HepG2 (cell line): ENCODE measurements around the gene ARL3. TPM values are rescaled to one million over a fixed set of nuclear protein-coding genes. Genes with fewer than 3 reads are reported as not detected.

Experiments used
- ATAC-seq: fragments of 200-7000 bp; cut with Tn5 transposase; 3 replicates; pipeline ENCODE4 v1.9.1; 2020; ENCODE audit warnings: mild to moderate bottlenecking, moderate library complexity
- BruUV-seq: library from RNA; stranded (reverse); fragments of 400-500 nt; replicated peaks from 2 replicates; lab custom pipeline; 2021; lab: Mats Ljungman, UMichigan
- CTCF ChIA-PET: fragments of 300-600 bp; formaldehyde crosslinking; extraction: SDS; loops from one replicate; lab custom pipeline; 2021; ENCODE audit warnings: low total read pairs, inconsistent platforms, low intra/inter-chr PET ratio; lab: Yijun Ruan, JAX
- POLR2A ChIA-PET: fragments of 350-600 bp; sonication (Branson Sonifier 250); formaldehyde crosslinking; loops from one replicate; lab custom pipeline; 2020; ENCODE audit warnings: antibody characterized with exemption, inconsistent platforms; lab: Yijun Ruan, JAX
- DNase-seq: peaks from one replicate; pipeline ENCODE4 v3.0.0-alpha.2; 2015; ENCODE audit warnings: low spot score
- FAIRE-seq: peaks from 3 replicates; lab custom pipeline; 2011; peaks lifted over from hg19 to GRCh38; lab: Jason Lieb, UNC
- H2AFZ ChIP-seq: one replicate; pipeline ENCODE4 v1.6.1; 2011; ENCODE audit warnings: low read length, inconsistent platforms
- H3K27ac ChIP-seq: fragments of 300-600 bp; 3 replicates; pipeline ENCODE4 v1.8.0; 2011; ENCODE audit warnings: mixed run types, mild to moderate bottlenecking, mixed read lengths, low read length, inconsistent platforms; ENCODE audit not compliant: insufficient read depth; ENCODE audit errors: extremely low read length
- H3K27me3 ChIP-seq, 2 experiments: fragments of 200-600 bp in 1 of 2; 2 replicates in 1 of 2; 3 replicates in 1 of 2; pipeline versions ENCODE4 v1.6.0 to v1.8.0; 2011; ENCODE audit warnings: low read length in 2 of 2, mild to moderate bottlenecking in 2 of 2, moderate library complexity in 2 of 2, inconsistent platforms in 1 of 2; ENCODE audit not compliant: insufficient read depth in 2 of 2, control insufficient read depth in 1 of 2
- H3K36me3 ChIP-seq, 2 experiments: fragments of 200-600 bp in 1 of 2; replicated peaks in 1 of 2; 2 replicates in 1 of 2; 3 replicates in 1 of 2; pipeline versions ENCODE4 v1.5.1 to v1.8.0; 2011; ENCODE audit warnings: low read length in 2 of 2, inconsistent platforms in 1 of 2; ENCODE audit not compliant: insufficient read depth in 2 of 2, control insufficient read depth in 1 of 2
- H3K4me1 ChIP-seq: 2 replicates; pipeline ENCODE4 v1.5.1; 2012; ENCODE audit warnings: low read length, inconsistent platforms; ENCODE audit not compliant: insufficient read depth
- H3K4me2 ChIP-seq: 2 replicates; pipeline ENCODE4 v1.6.0; 2011; ENCODE audit warnings: low read depth, low read length, inconsistent platforms
- H3K4me3 ChIP-seq, 3 experiments: fragments of 200-600 bp in 1 of 3; sonication (generic), shearing (Covaris generic) in 1 of 3; replicated peaks in 1 of 3; 2 replicates each; pipeline ENCODE4 v1.5.1; 2011 to 2016; ENCODE audit warnings: low read length in 3 of 3, inconsistent platforms in 2 of 3, low read depth in 2 of 3, mild to moderate bottlenecking in 2 of 3, control low read depth in 1 of 3, mixed read lengths in 1 of 3; ENCODE audit not compliant: insufficient read depth in 1 of 3
- H3K79me2 ChIP-seq: one replicate; pipeline ENCODE4 v1.6.1; 2011; ENCODE audit warnings: low read length, inconsistent platforms; ENCODE audit not compliant: insufficient read depth
- H3K9ac ChIP-seq: 2 replicates; pipeline ENCODE4 v1.6.0; 2011; ENCODE audit warnings: mild to moderate bottlenecking, low read depth, low read length, inconsistent platforms; ENCODE audit not compliant: insufficient read depth
- H3K9me3 ChIP-seq: 2 replicates; pipeline ENCODE4 v1.5.1; 2012; ENCODE audit warnings: mild to moderate bottlenecking, low read length
- H4K20me1 ChIP-seq: 2 replicates; pipeline ENCODE4 v1.6.0; 2011; ENCODE audit warnings: inconsistent platforms, mild to moderate bottlenecking, low read length, moderate library complexity; ENCODE audit not compliant: insufficient read depth
- CBFB ChIP-seq: sonication (generic); formaldehyde crosslinking; IDR thresholded peaks from 2 replicates; pipeline ENCODE4 v1.4.0; 2020; ENCODE audit warnings: missing genetic modification reagents
- CC2D1A ChIP-seq: sonication (generic); formaldehyde crosslinking; IDR thresholded peaks from 2 replicates; pipeline ENCODE4 v1.8.1; 2023; ENCODE audit warnings: mild to moderate bottlenecking, missing genetic modification reagents
- CCDC6 ChIP-seq: sonication (generic); formaldehyde crosslinking; IDR thresholded peaks from 2 replicates; pipeline ENCODE4 v1.8.1; 2022; ENCODE audit warnings: mild to moderate bottlenecking, missing genetic modification reagents, moderate library complexity
- HHEX ChIP-seq: IDR thresholded peaks from 2 replicates; pipeline ENCODE4 v1.6.1; 2016; ENCODE audit warnings: control low read depth
- ZNF331 ChIP-seq: sonication (generic); formaldehyde crosslinking; IDR thresholded peaks from 2 replicates; pipeline ENCODE4 v1.4.0; 2020; ENCODE audit warnings: missing genetic modification reagents
- ZNF451 ChIP-seq: sonication (generic); formaldehyde crosslinking; IDR thresholded peaks from 2 replicates; pipeline ENCODE4 v1.5.0; 2020; ENCODE audit warnings: mild to moderate bottlenecking, missing genetic modification reagents
- ZNF496 ChIP-seq: sonication (generic); formaldehyde crosslinking; IDR thresholded peaks from 2 replicates; pipeline ENCODE4 v1.8.1; 2023; ENCODE audit warnings: mild to moderate bottlenecking, moderate library complexity, missing genetic modification reagents; ENCODE audit not compliant: insufficient replicate concordance
- ZNF567 ChIP-seq: sonication (generic); formaldehyde crosslinking; IDR thresholded peaks from 2 replicates; pipeline ENCODE4 v1.8.1; 2023; ENCODE audit warnings: mild to moderate bottlenecking, missing genetic modification reagents, borderline replicate concordance
- WGBS: methylation state at CpG from one replicate; pipeline ENCODE4 v1.1.6; 2017; ENCODE audit warnings: low lambda C conversion rate; 5-methylcytosine and 5-hydroxymethylcytosine counted together
- in situ Hi-C: cut with HindIII; loops from 2 replicates; pipeline ENCODE4 v1.10.0; 2017; ENCODE audit warnings: low pct_unique_long_range_greater_than_20kb; ENCODE audit not compliant: extremely low pct_ligation_motif_present
- intact Hi-C: fragments of 100-400 bp; cut with micrococcal nuclease; formaldehyde crosslinking; loops from one replicate; pipeline ENCODE4 v1.10.0; 2022; ENCODE audit not compliant: unreplicated experiment
- polyA plus RNA-seq, 8 experiments: library from polyadenylated mRNA; depleted of rRNA in 3 of 8; stranded (reverse) in 7 of 8; unstranded in 1 of 8; fragments of >200 nt; fragmentation: Illumina TruSeq in 4 of 8; extraction: Trizol in 4 of 8; gene quantifications; 2 replicates each; pipeline versions ENCODE4 v1.2.1 to v1.2.3, GENCODE V29; 2011 to 2016; ENCODE audit warnings: low read depth in 4 of 8, missing spikeins in 1 of 8, mixed read lengths in 1 of 8; ENCODE audit not compliant: insufficient read depth in 1 of 8
- total RNA-seq, 5 experiments: library from RNA; depleted of rRNA; stranded (reverse); fragments of >200 nt; fragmentation: Illumina TruSeq; extraction: Trizol; gene quantifications; 2 replicates each; pipeline ENCODE4 v1.2.3, GENCODE V29; 2016; ENCODE audit warnings: low read depth in 1 of 5
- TF ChIP-seq, protein P1 (sequence below): sonication (generic); formaldehyde crosslinking; IDR thresholded peaks from 2 replicates; pipeline ENCODE4 v1.5.0; 2020; ENCODE audit warnings: missing genetic modification reagents
- TF ChIP-seq, protein P2 (sequence below): IDR thresholded peaks from 2 replicates; pipeline ENCODE4 v1.6.1; 2012; ENCODE audit warnings: low read length, improper control_type of control experiment
- TF ChIP-seq, protein P3 (sequence below): sonication (generic); formaldehyde crosslinking; IDR thresholded peaks from 2 replicates; pipeline ENCODE4 v1.5.0; 2020; ENCODE audit warnings: mild to moderate bottlenecking, missing genetic modification reagents
- TF ChIP-seq, protein P4 (sequence below): sonication (generic); formaldehyde crosslinking; IDR thresholded peaks from 2 replicates; pipeline ENCODE4 v1.4.0; 2020; ENCODE audit warnings: missing genetic modification reagents, mild to moderate bottlenecking, borderline replicate concordance

ARL3 gene
- total and polyA plus RNA-seq, 2 of the 13 experiments (the other 11 are each of a cell fraction or from before 2014, with no cell fraction given): 5.2 to 6.6 TPM

DNA sequence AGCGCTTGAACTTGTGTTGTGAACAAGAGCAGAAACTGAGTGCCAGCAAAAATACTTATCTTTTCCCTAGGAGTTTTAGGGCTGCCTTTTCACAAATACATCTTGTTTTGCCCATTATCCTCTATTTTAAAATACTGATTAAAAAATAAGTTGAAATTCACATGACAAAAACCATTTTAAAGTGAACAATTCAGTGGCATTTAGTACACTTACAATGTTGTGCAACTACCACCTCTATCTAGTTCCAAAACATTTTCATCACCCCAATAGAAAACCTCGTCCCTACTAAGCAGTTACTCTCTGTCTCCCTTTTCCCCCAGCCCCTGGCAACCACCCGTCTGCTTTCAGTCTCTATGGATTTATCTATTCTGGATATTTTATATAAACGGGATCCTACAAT is 31.0 kb upstream of the ARL3 start:
- peaks cover 35% of the 10 kb centered on the region for H3K4me1 ChIP-seq
- no peak for FAIRE-seq
- peak overlapping the region; percentile 72 to 94 (median 82); a peak in 5 of 6 replicates for H3K4me3 ChIP-seq
- ChIA-PET POLR2A (interaction anchor here (0.8 to 3.0 kb wide), 5 partner anchors 14 to 69 kb away, joined by 3 to 25 read pairs (median 9); partner anchors contain the start of genes ARL3 and SFXN2), CTCF (no interaction called here)
- no peaks in the 10 kb centered on the region; a peak in 1 of 5 replicates for H3K27me3 ChIP-seq
- ATAC-seq: no peak
- no peak overlapping the region for H2AFZ ChIP-seq
- WGBS: 89% methylated on average over 4 of the region's 4 CpGs
- H3K36me3 ChIP-seq: no peaks in the 10 kb centered on the region
- no TSS peak for BruUV-seq
- peak overlapping the region; percentile 96 for H3K4me2 ChIP-seq
- intact Hi-C loops: no loop called here
- peak overlapping the region; percentile 79; the same call in 1 of the 2 replicates for H3K9ac ChIP-seq
- H3K9me3 ChIP-seq: no peaks in the 10 kb centered on the region
- no peak overlapping the region for H3K27ac ChIP-seq
- in situ Hi-C loops: loop anchor here (10.0 to 25.0 kb wide), 2 partner anchors 70 to 317 kb away; no protein-coding TSS in a partner anchor
- no peak for DNase-seq
- H4K20me1 ChIP-seq: no peaks in the 10 kb centered on the region
- peaks cover 26% of the 10 kb centered on the region for H3K79me2 ChIP-seq
- TF ChIP-seq HHEX (CRISPR knock-in tag): no peak
- TF ChIP-seq ZNF331 (CRISPR knock-in tag): no peak
- no peak for TF ChIP-seq ZNF496 (CRISPR knock-in tag)
- TF ChIP-seq, protein P1, sequence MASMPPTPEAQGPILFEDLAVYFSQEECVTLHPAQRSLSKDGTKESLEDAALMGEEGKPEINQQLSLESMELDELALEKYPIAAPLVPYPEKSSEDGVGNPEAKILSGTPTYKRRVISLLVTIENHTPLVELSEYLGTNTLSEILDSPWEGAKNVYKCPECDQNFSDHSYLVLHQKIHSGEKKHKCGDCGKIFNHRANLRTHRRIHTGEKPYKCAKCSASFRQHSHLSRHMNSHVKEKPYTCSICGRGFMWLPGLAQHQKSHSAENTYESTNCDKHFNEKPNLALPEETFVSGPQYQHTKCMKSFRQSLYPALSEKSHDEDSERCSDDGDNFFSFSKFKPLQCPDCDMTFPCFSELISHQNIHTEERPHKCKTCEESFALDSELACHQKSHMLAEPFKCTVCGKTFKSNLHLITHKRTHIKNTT (CRISPR knock-in tag): no peak
- no peak for TF ChIP-seq ZNF451 (CRISPR knock-in tag)
- TF ChIP-seq, protein P2, sequence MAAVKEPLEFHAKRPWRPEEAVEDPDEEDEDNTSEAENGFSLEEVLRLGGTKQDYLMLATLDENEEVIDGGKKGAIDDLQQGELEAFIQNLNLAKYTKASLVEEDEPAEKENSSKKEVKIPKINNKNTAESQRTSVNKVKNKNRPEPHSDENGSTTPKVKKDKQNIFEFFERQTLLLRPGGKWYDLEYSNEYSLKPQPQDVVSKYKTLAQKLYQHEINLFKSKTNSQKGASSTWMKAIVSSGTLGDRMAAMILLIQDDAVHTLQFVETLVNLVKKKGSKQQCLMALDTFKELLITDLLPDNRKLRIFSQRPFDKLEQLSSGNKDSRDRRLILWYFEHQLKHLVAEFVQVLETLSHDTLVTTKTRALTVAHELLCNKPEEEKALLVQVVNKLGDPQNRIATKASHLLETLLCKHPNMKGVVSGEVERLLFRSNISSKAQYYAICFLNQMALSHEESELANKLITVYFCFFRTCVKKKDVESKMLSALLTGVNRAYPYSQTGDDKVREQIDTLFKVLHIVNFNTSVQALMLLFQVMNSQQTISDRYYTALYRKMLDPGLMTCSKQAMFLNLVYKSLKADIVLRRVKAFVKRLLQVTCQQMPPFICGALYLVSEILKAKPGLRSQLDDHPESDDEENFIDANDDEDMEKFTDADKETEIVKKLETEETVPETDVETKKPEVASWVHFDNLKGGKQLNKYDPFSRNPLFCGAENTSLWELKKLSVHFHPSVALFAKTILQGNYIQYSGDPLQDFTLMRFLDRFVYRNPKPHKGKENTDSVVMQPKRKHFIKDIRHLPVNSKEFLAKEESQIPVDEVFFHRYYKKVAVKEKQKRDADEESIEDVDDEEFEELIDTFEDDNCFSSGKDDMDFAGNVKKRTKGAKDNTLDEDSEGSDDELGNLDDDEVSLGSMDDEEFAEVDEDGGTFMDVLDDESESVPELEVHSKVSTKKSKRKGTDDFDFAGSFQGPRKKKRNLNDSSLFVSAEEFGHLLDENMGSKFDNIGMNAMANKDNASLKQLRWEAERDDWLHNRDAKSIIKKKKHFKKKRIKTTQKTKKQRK: no peak
- TF ChIP-seq, protein P3, sequence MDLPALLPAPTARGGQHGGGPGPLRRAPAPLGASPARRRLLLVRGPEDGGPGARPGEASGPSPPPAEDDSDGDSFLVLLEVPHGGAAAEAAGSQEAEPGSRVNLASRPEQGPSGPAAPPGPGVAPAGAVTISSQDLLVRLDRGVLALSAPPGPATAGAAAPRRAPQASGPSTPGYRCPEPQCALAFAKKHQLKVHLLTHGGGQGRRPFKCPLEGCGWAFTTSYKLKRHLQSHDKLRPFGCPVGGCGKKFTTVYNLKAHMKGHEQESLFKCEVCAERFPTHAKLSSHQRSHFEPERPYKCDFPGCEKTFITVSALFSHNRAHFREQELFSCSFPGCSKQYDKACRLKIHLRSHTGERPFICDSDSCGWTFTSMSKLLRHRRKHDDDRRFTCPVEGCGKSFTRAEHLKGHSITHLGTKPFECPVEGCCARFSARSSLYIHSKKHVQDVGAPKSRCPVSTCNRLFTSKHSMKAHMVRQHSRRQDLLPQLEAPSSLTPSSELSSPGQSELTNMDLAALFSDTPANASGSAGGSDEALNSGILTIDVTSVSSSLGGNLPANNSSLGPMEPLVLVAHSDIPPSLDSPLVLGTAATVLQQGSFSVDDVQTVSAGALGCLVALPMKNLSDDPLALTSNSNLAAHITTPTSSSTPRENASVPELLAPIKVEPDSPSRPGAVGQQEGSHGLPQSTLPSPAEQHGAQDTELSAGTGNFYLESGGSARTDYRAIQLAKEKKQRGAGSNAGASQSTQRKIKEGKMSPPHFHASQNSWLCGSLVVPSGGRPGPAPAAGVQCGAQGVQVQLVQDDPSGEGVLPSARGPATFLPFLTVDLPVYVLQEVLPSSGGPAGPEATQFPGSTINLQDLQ: no peak
- TF ChIP-seq CCDC6: no peak
- no peak for TF ChIP-seq CC2D1A
- TF ChIP-seq CBFB (CRISPR knock-in tag): no peak
- TF ChIP-seq, protein P4, sequence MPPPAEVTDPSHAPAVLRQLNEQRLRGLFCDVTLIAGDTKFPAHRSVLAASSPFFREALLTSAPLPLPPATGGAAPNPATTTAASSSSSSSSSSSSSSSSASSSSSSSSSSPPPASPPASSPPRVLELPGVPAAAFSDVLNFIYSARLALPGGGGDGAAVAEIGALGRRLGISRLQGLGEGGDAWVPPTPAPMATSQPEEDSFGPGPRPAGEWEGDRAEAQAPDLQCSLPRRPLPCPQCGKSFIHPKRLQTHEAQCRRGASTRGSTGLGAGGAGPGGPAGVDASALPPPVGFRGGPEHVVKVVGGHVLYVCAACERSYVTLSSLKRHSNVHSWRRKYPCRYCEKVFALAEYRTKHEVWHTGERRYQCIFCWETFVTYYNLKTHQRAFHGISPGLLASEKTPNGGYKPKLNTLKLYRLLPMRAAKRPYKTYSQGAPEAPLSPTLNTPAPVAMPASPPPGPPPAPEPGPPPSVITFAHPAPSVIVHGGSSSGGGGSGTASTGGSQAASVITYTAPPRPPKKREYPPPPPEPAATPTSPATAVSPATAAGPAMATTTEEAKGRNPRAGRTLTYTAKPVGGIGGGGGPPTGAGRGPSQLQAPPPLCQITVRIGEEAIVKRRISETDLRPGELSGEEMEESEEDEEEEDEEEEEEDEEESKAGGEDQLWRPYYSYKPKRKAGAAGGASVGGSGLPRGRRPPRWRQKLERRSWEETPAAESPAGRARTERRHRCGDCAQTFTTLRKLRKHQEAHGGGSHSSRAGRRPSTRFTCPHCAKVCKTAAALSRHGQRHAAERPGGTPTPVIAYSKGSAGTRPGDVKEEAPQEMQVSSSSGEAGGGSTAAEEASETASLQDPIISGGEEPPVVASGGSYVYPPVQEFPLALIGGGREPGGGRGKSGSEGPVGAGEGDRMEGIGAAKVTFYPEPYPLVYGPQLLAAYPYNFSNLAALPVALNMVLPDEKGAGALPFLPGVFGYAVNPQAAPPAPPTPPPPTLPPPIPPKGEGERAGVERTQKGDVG (CRISPR knock-in tag): no peak
- no peak for TF ChIP-seq ZNF567 (CRISPR knock-in tag)
